IPS DF 6.9 (cell line): ENCODE results near the gene HGF.

Experiments used
- DNase-seq: peaks from one replicate; pipeline ENCODE4 v3.0.0-alpha.2; 2013; ENCODE audit warnings: low read depth, low spot score
- H3K27ac ChIP-seq: one replicate; pipeline ENCODE4 v1.5.1; 2013; ENCODE audit warnings: low read length, control low read depth
- H3K27me3 ChIP-seq: 2 replicates; pipeline ENCODE4 v1.6.1; 2013; ENCODE audit warnings: mild to moderate bottlenecking, low read length; ENCODE audit not compliant: control insufficient read depth, insufficient read depth
- H3K36me3 ChIP-seq: 2 replicates; pipeline ENCODE4 v1.6.1; 2013; ENCODE audit warnings: low read length; ENCODE audit not compliant: control insufficient read depth, insufficient read depth
- H3K4me1 ChIP-seq: 2 replicates; pipeline ENCODE4 v1.6.1; 2013; ENCODE audit warnings: low read length; ENCODE audit not compliant: control insufficient read depth, insufficient read depth
- H3K4me3 ChIP-seq: 2 replicates; pipeline ENCODE4 v1.5.1; 2013; ENCODE audit warnings: mild to moderate bottlenecking, low read length
- H3K9me3 ChIP-seq: 2 replicates; pipeline ENCODE4 v1.6.1; 2013; ENCODE audit warnings: low read length, inconsistent platforms; ENCODE audit not compliant: control insufficient read depth, insufficient read depth
- WGBS: extraction: QIAGEN DNeasy Blood & Tissue Kit; methylation state at CpG from one replicate; pipeline ENCODE4 v1.1.7; 2013; ENCODE audit warnings: mixed read lengths, missing lambda C conversion rate; ENCODE audit not compliant: insufficient read length, insufficient coverage; 5-methylcytosine and 5-hydroxymethylcytosine counted together

The HGF gene

DNA sequence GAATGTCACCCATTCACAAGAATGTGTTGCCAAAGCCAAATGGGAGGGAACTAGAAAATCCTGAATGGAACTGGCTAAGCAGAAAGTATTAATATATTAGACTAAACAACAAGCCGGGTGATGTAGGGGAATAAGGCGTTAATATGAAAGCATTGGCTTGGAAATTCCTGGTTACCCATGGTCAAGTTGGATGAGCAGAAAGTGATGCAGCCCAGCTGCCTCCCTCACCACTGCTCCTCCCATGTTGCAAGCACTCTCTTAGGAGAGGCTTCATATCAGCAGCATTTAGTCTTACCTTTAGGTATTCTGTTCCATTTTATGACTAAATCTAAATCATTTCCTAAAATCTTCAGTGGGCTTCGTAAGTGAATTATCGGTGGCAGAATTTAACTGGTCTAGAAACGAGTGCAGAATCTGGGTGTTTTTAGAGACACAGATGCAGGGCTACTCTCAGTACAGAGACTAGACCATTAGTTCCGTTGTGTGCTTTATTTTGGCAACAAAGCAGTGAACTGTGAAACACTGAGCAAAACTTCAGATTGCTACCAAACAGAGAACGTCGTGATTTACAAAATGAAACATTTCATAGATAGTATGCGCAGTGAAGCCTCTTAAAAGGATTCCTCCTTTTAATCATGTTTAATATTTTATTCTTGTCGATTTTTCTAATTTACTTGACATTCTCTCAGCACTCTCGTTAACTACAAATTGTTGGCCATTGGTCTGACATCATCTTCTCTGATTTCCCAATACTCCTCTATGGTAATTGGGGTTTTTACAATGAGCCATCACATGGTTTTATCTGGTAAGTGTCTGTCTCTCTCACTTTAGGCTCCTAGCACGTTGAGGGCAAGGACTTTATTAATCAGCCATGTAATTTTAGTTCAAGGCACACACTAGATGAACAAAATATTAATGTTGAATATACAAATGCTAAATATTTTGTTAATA lies 22.0 kb upstream of the HGF start:
- no CpG with 5 or more reads among the region's 12 CpGs for WGBS
- Histone ChIP-seq H3K36me3 (no peaks in the 10 kb centered on the region), H3K27ac (no peak overlapping the region), H3K4me1 (no peaks in the 10 kb centered on the region), H3K9me3 (no peaks in the 10 kb centered on the region), H3K4me3 (no peak overlapping the region), H3K27me3 (no peaks in the 10 kb centered on the region)
- DNase-seq: no peak

GRCh38 chr7:81790686-81791085 lies 20.8 kb upstream of the HGF start:
- Histone ChIP-seq H3K27me3 (no peaks in the 10 kb centered on the region), H3K27ac (no peak overlapping the region), H3K36me3 (no peaks in the 10 kb centered on the region), H3K9me3 (no peaks in the 10 kb centered on the region), H3K4me3 (no peak overlapping the region), H3K4me1 (no peaks in the 10 kb centered on the region)
- DNase-seq: no peak
- no CpG with 5 or more reads among the region's 1 CpG for WGBS

DNA sequence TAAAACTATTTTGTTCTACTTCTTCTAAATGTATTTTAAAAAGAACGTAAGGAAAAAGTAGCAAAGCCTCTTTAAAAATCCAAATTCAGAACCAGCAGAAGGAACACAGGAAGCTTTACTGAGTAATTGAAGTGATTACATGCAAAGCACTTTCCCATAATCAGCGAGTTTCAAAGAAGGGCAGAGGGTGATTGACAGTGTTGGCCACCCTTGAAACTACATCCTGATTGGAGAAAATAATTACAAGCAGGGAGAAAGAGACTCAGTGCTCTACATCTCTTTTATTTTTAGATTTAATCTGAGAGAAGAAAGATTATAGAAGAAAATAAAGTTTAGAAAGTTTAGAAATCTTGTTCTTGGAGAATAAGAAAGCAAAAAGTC lies 20.3 kb upstream of the HGF start:
- DNase-seq: no peak
- Histone ChIP-seq H3K36me3 (no peaks in the 10 kb centered on the region), H3K9me3 (no peaks in the 10 kb centered on the region), H3K27ac (no peak overlapping the region), H3K4me3 (no peak overlapping the region), H3K27me3 (no peaks in the 10 kb centered on the region), H3K4me1 (no peaks in the 10 kb centered on the region)
- no CpG with 5 or more reads among the region's 2 CpGs for WGBS

GRCh38 chr7:81789406-81790119 lies 19.7 kb upstream of the HGF start:
- WGBS: no CpG with 5 or more reads among the region's 1 CpG
- H3K4me1 ChIP-seq: no peaks in the 10 kb centered on the region
- no peaks in the 10 kb centered on the region for H3K27me3 ChIP-seq
- no peak for DNase-seq
- H3K27ac ChIP-seq: no peak overlapping the region
- H3K4me3 ChIP-seq: no peak overlapping the region
- H3K36me3 ChIP-seq: no peaks in the 10 kb centered on the region
- H3K9me3 ChIP-seq: no peaks in the 10 kb centered on the region

DNA sequence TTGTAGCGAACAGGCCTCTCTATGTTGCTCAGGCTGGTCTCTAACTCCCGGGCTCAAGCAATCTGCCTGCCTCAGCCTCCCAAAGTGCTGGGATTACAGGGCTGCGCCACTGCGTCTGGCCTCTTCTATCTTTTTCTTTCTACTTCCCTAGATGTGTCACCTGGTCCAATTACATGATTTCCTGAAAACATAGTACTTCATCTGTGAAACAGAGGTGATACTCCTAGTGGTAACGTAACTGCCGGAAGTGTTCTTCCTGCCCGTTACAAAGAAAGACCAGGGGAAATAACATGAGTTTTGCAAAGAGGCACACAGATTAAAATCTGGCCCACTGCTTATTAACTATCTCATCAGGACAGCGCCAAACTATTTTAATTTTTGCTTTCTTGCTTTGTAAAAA lies 18.4 kb upstream of the HGF start:
- DNase-seq: no peak
- Histone ChIP-seq H3K9me3 (no peaks in the 10 kb centered on the region), H3K4me3 (no peak overlapping the region), H3K36me3 (no peaks in the 10 kb centered on the region), H3K4me1 (no peaks in the 10 kb centered on the region), H3K27me3 (no peaks in the 10 kb centered on the region), H3K27ac (no peak overlapping the region)
- no CpG with 5 or more reads among the region's 8 CpGs for WGBS

- no peaks in the 10 kb centered on the region for H3K27me3 ChIP-seq
- no peak overlapping the region for H3K4me3 ChIP-seq
- no peaks in the 10 kb centered on the region for H3K4me1 ChIP-seq
- H3K36me3 ChIP-seq: no peaks in the 10 kb centered on the region
- no peak for DNase-seq
- H3K27ac ChIP-seq: no peak overlapping the region
- H3K9me3 ChIP-seq: no peaks in the 10 kb centered on the region
These were observed 14.0 kb upstream of the HGF start for GRCh38 chr7:81783818-81784217.

DNA sequence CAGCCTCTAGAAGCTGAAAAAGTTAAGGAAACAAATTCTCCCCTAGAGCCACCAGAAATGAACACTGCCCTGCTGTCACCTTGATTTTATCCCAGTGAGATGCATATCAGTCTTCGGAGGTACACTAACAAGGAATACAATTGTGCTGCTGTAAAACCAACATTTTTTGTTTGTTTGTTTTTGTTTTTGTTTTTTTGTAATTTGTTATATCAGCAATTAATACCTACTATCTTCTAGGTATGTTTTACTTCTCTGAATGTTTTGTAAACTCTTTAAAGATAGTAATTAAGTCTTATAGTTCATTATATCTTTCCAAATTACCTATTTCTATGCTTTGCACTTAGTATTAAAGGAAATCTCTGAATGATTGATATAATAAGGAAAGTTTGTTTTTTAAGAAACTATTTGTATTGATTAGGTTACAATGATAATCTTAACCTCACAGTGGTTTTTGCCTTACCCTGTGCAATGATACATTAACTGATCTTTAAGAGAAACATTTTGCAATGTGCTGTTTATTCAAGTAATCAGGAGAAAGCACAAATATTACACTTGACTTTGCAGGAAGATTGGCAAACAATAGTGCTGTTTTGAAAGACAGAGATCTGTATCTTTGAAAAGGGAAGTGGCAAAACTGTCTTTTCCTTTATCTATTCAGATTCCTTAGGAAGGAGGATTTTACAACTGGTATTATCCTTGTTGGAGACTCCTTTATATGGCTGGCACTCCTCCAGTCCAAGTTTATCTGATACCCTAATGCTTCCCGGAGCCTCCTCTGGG lies 11.3 kb upstream of the HGF start:
- Histone ChIP-seq H3K4me1 (no peaks in the 10 kb centered on the region), H3K27me3 (no peaks in the 10 kb centered on the region), H3K4me3 (no peak overlapping the region), H3K36me3 (no peaks in the 10 kb centered on the region), H3K9me3 (no peaks in the 10 kb centered on the region), H3K27ac (no peak overlapping the region)
- DNase-seq: no peak
- WGBS: no CpG with 5 or more reads among the region's 2 CpGs

- H3K36me3 ChIP-seq: no peaks in the 10 kb centered on the region
- no peaks in the 10 kb centered on the region for H3K9me3 ChIP-seq
- H3K4me3 ChIP-seq: no peak overlapping the region
- no peak for DNase-seq
- no peak overlapping the region for H3K27ac ChIP-seq
- H3K27me3 ChIP-seq: no peaks in the 10 kb centered on the region
- no CpG with 5 or more reads among the region's 4 CpGs for WGBS
- no peaks in the 10 kb centered on the region for H3K4me1 ChIP-seq
These were observed 9.9 kb upstream of the HGF start for GRCh38 chr7:81779706-81780105.

GRCh38 chr7:81777697-81778096 lies 7.8 kb upstream of the HGF start:
- H3K4me1 ChIP-seq: no peaks in the 10 kb centered on the region

GRCh38 chr7:81776948-81777630 lies 7.2 kb upstream of the HGF start:
- no CpG with 5 or more reads among the region's 5 CpGs for WGBS
- no peak overlapping the region for H3K4me3 ChIP-seq
- no peaks in the 10 kb centered on the region for H3K4me1 ChIP-seq
- no peak for DNase-seq
- no peaks in the 10 kb centered on the region for H3K27me3 ChIP-seq
- no peaks in the 10 kb centered on the region for H3K36me3 ChIP-seq
- H3K27ac ChIP-seq: no peak overlapping the region
- H3K9me3 ChIP-seq: no peaks in the 10 kb centered on the region

More at GRCh38 chr7:81777697-81778096, 7.8 kb upstream of the HGF start:
- no peaks in the 10 kb centered on the region for H3K9me3 ChIP-seq
- H3K4me3 ChIP-seq: no peak overlapping the region
- H3K27me3 ChIP-seq: no peaks in the 10 kb centered on the region
- DNase-seq: no peak
- no peaks in the 10 kb centered on the region for H3K36me3 ChIP-seq
- no peak overlapping the region for H3K27ac ChIP-seq
